Measurements from ENCODE around the gene MACROD2. TPM values are rescaled to one million over a fixed set of nuclear protein-coding genes. Genes with fewer than 3 reads are reported as not detected.

The MACROD2 gene
- total RNA-seq, 4 donors from 2014 or later, result 4.0 to 14.1 (median 10.4) TPM

- WGBS, 2 donors, result 26% methylated on average over 2 of the region's 2 CpGs
- H3K9me3 ChIP-seq, result no peaks in the 10 kb centered on the region
- no peak overlapping the region for H3K27ac ChIP-seq
- no peaks in the 10 kb centered on the region for H3K36me3 ChIP-seq
- H3K27me3 ChIP-seq, result no peaks in the 10 kb centered on the region
- DNase-seq (ENCODE audit: low spot score in 2 of 2), result no peak
- TF ChIP-seq, protein P1, sequence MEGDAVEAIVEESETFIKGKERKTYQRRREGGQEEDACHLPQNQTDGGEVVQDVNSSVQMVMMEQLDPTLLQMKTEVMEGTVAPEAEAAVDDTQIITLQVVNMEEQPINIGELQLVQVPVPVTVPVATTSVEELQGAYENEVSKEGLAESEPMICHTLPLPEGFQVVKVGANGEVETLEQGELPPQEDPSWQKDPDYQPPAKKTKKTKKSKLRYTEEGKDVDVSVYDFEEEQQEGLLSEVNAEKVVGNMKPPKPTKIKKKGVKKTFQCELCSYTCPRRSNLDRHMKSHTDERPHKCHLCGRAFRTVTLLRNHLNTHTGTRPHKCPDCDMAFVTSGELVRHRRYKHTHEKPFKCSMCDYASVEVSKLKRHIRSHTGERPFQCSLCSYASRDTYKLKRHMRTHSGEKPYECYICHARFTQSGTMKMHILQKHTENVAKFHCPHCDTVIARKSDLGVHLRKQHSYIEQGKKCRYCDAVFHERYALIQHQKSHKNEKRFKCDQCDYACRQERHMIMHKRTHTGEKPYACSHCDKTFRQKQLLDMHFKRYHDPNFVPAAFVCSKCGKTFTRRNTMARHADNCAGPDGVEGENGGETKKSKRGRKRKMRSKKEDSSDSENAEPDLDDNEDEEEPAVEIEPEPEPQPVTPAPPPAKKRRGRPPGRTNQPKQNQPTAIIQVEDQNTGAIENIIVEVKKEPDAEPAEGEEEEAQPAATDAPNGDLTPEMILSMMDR (IDR thresholded peaks at IDR 0.05), result no peak
- no peak for TF ChIP-seq EP300 (IDR thresholded peaks at IDR 0.05)
- no peak for TF ChIP-seq POLR2A (IDR thresholded peaks at IDR 0.05)
- H3K4me1 ChIP-seq, result no peaks in the 10 kb centered on the region
- no peak overlapping the region for H3K4me3 ChIP-seq
Measured at GRCh38 chr20:14234666-14235295, 239.5 kb downstream of the MACROD2 start.

- no peaks in the 10 kb centered on the region for H3K36me3 ChIP-seq
Measured at GRCh38 chr20:14235355-14235754, 240.0 kb downstream of the MACROD2 start.

DNA sequence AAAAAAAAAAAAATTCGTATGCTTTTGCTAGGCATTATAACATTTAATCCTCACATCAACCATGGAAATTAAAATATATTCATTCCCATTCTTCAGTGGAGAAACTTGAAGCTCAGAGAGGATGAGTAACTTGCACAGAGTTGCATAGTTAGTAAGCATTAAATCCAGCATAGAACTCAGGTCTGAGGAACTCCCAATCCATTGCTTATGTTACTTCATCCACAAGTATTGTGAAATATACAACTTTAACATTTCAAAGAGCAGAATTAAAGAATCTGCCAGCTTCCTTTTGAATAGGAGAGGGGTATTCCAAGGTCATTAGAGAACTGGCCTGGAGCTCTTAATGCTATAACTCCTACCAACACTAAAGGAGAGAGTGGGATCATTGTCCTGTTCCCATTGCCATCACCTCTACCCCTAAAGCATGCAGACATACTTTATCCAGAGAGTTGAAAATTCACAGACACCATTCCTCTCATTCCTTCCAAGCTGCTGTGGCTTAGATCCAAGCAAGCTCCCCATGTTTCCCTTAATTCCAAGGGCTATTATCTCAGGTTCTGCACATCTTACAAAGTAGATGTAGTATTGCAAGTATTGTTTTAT is 250.2 kb downstream of the MACROD2 start:
- 52 to 64% methylated on average over 1 of the region's 1 CpG for WGBS, 2 donors
- Histone ChIP-seq H3K27me3 (no peaks in the 10 kb centered on the region), H3K4me3 (no peak overlapping the region), H3K36me3 (no peaks in the 10 kb centered on the region), H3K27ac (no peak overlapping the region), H3K4me1 (no peaks in the 10 kb centered on the region), H3K9me3 (no peaks in the 10 kb centered on the region)
- TF ChIP-seq POLR2A (IDR thresholded peaks at IDR 0.05) (no peak), EP300 (IDR thresholded peaks at IDR 0.05) (no peak)
- TF ChIP-seq, protein P1 (IDR thresholded peaks at IDR 0.05), result no peak
- no peak for DNase-seq (ENCODE audit: low spot score in 2 of 2)

More at GRCh38 chr20:14235355-14235754, 240.0 kb downstream of the MACROD2 start:
- TF ChIP-seq POLR2A (IDR thresholded peaks at IDR 0.05) (no peak), EP300 (IDR thresholded peaks at IDR 0.05) (no peak)
- TF ChIP-seq, protein P1 (IDR thresholded peaks at IDR 0.05), result no peak
- no peak for DNase-seq (ENCODE audit: low spot score in 2 of 2)
- no peaks in the 10 kb centered on the region for H3K4me1 ChIP-seq
- H3K27ac ChIP-seq, result no peak overlapping the region
- H3K4me3 ChIP-seq, result no peak overlapping the region
- WGBS, 2 donors, result 55 to 56% methylated on average over 2 of the region's 2 CpGs
- no peaks in the 10 kb centered on the region for H3K9me3 ChIP-seq
- H3K27me3 ChIP-seq, result no peaks in the 10 kb centered on the region

- WGBS, 2 donors, result 36 to 57% methylated on average over 1 of the region's 1 CpG
- no peaks in the 10 kb centered on the region for H3K4me1 ChIP-seq
- no peak for DNase-seq (ENCODE audit: low spot score in 2 of 2)
- no peak overlapping the region for H3K4me3 ChIP-seq
- H3K27me3 ChIP-seq, result no peaks in the 10 kb centered on the region
- H3K27ac ChIP-seq, result peak overlapping the region in 1 of 4 donors; percentile 24
- H3K36me3 ChIP-seq, result no peaks in the 10 kb centered on the region
- no peaks in the 10 kb centered on the region for H3K9me3 ChIP-seq
- TF ChIP-seq, protein P1 (IDR thresholded peaks at IDR 0.05), result no peak
- TF ChIP-seq EP300 (IDR thresholded peaks at IDR 0.05) (no peak), POLR2A (IDR thresholded peaks at IDR 0.05) (no peak)
Measured at GRCh38 chr20:14259689-14260088, 264.4 kb downstream of the MACROD2 start.

- no peaks in the 10 kb centered on the region for H3K9me3 ChIP-seq
- no peaks in the 10 kb centered on the region for H3K4me1 ChIP-seq
- no peak for DNase-seq (ENCODE audit: low spot score in 2 of 2)
- H3K4me3 ChIP-seq, result no peak overlapping the region
- H3K27ac ChIP-seq, result no peak overlapping the region
- WGBS, 2 donors, result 63 to 77% methylated on average over 1 of the region's 1 CpG
- no peaks in the 10 kb centered on the region for H3K27me3 ChIP-seq
- TF ChIP-seq, protein P1 (IDR thresholded peaks at IDR 0.05), result no peak
- H3K36me3 ChIP-seq, result no peaks in the 10 kb centered on the region
Measured at GRCh38 chr20:14260367-14260766, 265.1 kb downstream of the MACROD2 start.

Data from tibial nerve (tissue), 4 donors.